ENCODE measurements around the gene RBFOX2.
A peak's percentile ranks its signal among the peaks of the same experiment; 100 is the strongest.
"Not testable (repeated sequence)": the region's sequence is repeated elsewhere in the genome, so short reads cannot be mapped to it uniquely, and the experiment has no call there.

The RBFOX2 gene

DNA sequence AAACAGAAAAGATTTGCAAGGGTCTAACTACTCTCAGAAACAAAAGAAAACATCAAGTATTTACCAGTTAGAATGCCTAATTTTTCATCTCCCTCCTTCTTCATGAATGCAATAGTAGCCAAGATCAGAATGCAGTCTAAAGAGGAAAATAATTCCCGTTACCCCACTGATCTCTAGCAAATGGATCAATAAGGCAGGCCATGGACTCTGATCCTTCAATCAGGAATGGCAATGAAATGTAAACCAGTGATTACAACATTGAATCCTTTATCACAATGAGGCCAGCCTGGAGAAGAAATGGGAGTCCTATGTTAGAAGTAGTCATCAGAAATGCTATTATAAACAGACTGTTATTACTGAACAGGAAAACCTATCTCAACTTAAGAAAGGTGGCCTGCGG, 204.4 kb downstream of the RBFOX2 start:
- no peak for DNase-seq (ENCODE audit: low spot score)

DNA sequence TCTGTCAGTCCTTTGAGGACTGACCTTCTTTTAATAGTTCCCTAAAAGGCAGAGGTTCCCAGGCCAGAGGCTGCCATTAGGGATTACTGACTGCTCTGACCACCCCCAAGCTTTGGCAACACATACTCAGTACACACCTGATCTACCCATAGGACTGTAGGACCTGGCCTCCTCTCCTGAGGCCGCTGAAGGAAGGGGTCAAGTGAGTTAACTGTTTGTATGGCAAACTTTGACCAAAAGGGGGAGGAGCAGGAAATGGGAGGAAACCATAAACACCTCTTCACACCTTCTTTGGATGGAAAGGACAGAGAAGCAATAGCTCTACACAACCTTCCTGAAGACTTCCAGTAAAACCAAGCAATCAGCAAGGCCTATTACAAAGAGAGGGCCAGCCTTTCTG, 207.0 kb downstream of the RBFOX2 start:
- DNase-seq (ENCODE audit: low spot score): no peak

DNA sequence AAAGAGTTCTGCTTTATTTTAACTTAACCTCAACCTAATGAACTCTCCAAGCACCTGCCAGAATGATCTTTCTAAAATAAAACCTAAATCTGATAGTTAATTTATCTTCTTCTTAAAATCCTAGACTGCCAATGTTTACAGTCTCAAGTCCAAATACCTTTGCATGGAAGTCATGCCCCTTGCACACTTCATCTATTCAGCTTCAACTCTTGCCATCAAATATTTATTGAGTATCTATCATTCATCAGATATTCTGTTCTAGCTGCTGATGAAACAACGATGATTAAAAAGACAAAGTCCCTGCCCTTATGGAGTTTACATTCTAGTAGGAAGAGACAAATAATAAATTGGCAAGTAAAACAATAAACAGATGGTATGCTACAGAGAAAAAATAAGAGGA, 209.2 kb downstream of the RBFOX2 start:
- DNase-seq (ENCODE audit: low spot score): no peak

DNA sequence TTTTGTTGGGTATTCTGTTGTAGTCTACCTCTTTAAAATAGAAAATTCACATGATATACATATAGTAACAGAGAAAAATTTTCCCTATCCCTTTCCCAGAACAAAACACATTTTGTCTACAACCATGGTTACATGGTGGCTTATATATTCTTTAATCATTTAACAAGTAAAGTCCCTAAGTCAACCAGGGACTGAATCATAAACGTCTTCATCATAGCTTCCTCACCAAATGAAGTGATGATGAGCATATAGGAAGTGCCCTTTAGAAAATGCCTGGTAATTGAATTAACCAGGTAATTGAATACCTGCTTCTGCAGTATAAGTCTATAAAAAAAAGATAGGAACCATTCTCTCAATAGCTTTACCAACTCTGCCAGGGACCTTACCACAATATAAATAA, 209.7 kb downstream of the RBFOX2 start:
- no peak for DNase-seq (ENCODE audit: low spot score)

DNA sequence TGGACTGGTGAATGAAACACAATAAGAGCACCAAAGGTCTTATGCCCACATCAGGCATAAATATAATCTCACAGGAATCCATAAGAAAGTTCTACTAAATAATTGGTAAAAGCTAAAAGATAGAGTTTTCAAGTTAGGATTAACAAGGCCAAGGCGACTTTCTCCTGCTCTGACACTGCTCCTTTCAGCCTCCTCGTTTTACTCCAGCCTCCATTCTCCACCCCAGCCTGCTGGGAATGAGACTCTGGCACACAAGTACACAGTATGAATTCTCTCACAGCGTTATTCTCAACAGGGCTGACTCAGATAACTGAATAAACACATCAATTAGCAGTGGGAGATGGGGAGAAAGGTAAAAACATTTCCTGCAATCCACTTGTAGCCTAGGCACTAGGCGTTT, 216.0 kb downstream of the RBFOX2 start:
- no peak for DNase-seq (ENCODE audit: low spot score)

DNA sequence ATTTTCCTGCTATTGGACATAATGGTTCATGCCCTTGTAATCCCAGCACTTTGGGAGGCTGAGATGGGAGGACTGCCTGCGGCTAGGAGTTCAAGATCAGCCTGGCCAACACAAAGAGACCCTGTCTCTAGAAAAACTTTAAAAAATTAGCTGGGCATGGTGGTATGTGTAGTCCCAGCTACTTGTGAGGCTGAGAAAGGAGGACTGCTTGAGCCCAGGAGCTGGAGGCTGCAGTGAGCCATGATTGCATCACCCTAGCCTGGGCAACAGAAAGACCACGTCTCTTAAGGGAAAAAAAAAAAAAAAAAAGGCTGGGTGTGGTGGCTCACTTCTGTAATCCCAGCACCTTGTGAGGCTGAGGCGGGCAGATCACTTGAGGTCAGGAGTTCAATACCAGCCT, 217.0 kb downstream of the RBFOX2 start:
- DNase-seq (ENCODE audit: low spot score): no peak

DNA sequence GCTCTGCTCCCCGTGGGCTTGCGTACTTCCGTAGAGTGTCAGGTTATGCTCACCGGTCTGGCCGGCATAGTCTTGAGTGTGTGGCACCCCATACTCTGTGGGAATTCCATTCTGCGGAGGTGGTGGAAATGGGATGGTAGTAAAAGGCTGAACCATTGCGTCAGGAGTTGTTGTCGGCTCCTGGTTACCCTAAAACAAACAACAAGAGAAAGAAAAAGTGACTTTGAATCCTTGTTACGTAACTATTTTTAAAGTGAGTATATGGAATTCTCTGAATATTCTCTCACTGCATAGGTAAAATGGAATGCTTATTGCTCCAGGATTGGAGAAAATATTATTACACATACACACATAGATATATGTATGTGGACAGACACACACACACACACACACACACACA, 218.8 kb downstream of the RBFOX2 start:
- DNase-seq (ENCODE audit: low spot score): no peak

DNA sequence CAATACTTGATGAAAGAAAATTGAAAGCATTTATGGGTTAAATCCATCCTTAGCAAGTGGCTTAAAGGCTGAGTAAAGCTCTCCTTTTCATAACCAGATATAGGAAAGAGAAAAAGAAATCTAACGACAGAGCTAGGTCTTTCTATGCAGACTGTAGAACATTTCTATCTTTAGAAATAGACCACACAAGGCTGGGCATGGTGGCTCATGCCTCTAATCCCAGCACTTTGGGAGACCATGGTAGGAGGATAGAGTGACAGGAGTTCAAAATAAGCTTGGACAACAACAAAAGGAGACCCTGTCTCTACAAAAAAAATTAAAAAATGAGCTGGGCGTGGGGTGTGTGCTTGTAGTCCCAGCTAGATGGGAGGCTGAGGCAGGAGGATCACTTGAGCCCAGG, 220.2 kb downstream of the RBFOX2 start:
- no peak for DNase-seq (ENCODE audit: low spot score)

DNA sequence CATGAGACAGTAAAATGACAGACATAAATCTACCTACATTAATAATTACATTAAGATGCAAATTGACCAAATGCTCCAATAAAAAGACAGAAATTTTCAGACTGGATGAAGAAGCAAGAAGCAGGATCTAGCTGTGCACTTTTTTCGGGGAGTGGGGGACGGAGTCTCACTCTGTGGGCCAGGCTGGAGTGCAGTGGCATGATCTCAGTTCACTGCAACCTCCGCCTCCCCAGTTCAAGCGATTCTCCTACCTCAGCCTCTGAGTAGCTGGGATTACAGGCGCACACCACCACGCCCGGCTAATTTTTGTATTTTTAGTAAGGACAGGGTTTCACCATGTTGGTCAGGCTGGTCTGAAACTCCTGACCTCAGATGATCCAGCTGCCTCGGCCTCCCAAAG, 222.0 kb downstream of the RBFOX2 start:
- DNase-seq (ENCODE audit: low spot score): not testable (repeated sequence)

DNA sequence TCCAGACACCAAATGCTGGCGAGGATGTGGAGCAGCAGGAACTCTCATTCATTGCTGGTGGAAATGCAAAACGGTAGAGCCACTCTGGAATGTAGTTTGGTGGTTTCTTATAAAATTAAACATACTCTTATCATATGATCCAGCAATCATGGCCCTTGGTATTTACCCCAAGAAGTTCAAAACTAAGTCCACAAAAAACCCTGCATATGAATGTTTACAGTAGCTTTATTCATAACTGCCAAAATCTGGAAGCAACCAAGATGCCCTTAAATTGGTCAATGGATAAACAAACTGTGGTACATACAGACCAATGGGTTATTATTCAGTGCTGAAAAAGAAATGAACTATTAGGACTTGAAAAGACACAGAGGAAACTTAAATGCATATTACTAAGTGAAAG, 223.2 kb downstream of the RBFOX2 start:
- no peak for DNase-seq (ENCODE audit: low spot score)

DNA sequence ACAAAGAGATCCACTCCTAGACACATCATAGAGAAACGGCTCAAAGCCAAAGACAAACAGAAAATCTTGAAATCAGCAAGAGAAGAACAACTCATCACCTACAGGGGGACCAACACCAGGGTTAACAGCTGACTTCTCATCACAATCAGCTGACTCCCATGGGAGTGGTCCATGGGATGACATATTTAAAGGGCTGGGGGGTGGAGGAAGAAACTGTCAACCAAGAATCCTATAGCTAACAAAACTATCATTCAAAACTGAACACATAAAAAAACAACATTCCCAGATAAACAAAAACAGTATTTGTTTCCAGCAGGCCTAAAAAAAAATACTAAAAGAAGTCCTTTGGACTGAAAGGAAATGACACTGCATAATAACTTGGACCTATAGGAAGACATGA, 224.2 kb downstream of the RBFOX2 start:
- DNase-seq (ENCODE audit: low spot score): no peak

DNA sequence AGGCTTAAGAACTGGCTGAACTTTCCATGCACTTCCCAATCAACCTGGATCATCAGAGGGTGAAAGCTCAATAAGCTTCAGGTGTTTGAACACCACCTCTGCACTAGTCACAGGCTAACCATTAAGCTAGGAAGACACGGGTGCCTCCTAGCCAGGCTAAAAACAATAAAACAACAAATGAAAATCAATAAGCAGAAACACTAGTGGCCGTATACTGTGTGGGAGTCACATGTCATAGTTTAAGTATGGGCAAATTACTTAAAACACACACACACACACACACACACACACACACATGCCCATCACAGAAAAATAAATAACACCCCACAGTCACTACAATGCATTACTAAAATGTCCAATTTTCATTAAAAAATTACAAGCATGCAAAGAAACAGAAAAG, 225.7 kb downstream of the RBFOX2 start:
- no peak for DNase-seq (ENCODE audit: low spot score)

DNA sequence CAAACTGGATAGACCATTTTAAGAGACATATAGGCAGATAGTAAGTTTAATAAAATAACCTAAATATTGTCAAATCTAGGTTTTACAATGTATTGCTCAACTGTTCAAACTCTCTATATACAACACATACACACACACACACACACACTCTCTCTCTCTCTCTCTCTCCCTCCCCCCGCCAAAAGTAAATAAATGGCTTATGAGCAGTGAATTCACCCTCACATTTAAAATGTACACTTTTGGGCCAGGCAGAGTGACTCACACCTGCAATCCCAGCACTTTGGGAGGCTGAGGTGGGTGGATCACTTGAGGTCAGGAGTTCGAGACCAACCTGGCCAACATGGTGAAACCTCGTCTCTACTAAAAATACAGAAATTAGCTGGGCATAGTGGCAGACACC, 227.3 kb downstream of the RBFOX2 start:
- not testable (repeated sequence) for DNase-seq (ENCODE audit: low spot score)

DNA sequence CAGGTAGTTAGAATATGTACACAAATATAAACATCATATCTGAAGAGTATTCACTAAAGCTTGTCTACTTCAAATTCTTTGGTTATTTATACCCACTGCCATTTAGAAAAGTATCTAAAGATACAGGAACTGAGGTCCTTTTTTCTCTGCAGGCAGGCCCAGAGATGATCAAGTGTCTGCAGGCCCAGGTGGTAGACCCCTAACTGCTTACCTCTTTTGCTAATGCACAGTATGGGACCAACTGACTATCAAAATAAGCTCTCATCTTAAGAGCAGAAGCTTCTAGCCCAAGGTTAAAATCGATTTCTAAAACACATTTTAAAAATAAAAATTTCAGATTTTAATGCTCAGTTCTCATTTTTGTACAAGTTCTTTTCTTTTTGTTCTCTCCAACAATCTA, 229.5 kb downstream of the RBFOX2 start:
- no peak for DNase-seq (ENCODE audit: low spot score)

DNA sequence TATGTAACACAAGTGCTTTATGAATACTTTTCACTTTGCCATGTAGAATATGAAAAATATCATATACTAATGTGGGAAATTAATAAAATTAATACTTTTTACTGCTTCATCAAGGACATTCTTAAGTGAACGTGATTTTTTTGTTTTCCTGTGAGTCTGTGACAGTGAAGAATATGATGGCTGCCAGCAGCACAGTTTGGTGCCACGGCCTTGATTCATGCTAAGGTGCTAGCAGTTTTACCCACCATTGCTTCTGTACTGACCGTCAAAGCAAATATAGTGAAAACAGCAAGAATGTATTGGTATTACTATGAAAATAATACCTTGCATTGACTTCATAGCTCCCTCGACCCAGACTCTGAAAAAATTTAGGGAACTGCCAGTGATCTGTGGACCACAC, 231.2 kb downstream of the RBFOX2 start:
- no peak for DNase-seq (ENCODE audit: low spot score)

DNA sequence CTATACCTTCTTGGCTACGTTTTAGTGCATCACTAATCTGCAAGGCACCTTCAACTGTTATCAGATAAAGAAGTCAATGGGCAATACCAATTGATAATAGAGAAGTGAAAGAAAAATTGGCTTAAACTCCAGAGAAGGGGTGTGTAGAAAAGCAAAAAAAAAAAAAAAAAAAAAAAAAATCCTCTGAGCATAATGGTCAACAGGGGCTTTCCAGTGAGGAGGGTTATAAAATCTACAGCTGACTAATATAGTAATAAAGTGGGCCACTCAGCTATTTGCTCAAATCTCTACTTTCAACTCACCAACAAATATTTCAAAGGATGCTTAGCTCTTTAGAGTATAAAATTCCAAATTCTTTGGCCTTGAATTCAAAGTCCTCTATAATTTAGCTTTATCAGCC, 233.1 kb downstream of the RBFOX2 start:
- DNase-seq (ENCODE audit: low spot score): no peak

DNA sequence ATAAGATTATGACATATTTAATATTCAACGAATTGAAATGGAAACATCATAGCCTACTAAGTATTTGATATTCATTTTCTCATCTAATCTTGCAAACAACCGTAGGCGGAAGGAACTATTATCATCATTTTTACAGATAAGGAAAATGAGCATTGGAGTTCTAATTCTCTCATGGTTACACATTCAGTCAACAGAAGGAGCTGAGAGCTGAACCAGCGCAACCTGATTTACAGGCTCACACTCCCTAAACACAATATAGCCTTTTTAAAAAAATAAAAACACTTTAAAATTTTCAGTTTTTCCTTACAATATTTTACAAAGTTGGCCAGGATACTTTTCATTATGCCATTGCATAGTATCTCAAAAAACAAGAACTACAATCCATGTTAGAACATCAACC, 236.1 kb downstream of the RBFOX2 start:
- DNase-seq (ENCODE audit: low spot score): no peak

DNA sequence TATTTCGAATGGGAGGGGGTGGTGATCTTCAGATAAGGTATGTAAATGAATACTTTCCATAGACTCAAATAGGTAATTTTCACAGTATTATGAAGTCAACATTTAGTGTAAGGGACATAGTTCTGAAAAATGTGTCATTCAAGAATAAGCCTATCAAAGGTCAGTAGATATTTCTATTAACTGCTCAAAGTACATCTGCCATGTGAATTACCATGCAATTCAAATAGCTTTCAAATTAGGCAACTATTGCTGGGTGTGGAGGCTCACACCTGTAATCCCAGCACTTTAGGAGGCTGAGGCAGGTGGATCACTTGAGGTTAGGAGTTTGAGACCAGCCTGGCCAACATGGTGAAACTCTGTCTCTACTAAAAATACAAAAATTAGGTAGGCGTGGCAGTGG, 236.8 kb downstream of the RBFOX2 start:
- DNase-seq (ENCODE audit: low spot score): not testable (repeated sequence)

DNA sequence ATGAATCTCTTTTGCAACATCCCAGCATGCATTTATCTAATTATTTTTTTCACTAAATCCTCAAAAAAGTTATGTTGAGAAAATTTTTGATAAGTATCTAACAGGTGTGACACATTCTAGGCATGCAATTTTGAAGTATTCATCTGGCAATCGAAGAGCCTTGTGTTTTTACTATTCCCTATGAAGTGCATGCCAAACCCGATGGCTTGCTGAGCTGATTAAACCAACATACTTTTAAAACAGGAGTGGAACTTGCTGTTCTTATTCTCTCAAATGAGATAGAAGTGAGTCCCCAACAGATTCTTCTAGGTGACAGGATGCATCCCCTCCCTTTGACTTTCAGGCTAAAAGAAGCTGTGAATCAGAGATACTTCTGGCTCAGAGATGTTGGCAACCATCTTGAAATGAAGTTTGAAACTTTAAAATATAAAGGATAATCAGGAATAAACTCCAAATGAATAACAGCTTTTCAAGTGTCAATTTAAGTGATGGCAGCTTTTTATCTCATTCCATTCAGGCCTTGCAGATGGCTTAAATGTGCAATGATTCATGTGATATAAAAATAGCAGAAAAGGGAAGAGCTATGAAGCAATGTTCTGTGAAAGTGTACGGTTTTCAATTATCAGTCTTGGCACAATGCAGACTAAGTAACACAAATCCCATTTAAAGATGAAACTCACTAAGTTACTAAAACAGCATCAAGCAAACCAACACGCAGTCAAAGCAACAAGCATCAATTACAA, 243.3 kb downstream of the RBFOX2 start:
- DNase-seq (ENCODE audit: low spot score): peak; percentile 16

DNA sequence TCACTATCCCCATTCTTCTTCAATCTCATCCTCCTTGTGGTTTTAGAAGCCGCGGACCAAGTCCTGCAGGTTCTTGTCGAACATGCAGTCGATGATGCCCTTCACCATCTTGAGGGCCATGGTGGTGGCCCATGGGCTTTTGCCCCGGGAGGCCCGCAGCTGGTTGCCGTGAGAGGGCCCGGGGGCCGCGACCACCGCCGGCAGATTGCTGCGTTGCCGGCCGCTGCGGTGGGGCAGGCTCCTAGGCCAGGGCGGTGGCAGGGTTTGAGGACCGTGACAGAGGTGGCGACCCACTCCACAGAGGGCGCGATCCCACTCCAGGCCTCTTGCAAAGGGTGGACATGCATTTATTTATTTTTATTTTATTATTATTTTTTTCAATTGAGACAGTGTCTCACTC, 244.0 kb downstream of the RBFOX2 start:
- DNase-seq (ENCODE audit: low spot score): no peak

DNA sequence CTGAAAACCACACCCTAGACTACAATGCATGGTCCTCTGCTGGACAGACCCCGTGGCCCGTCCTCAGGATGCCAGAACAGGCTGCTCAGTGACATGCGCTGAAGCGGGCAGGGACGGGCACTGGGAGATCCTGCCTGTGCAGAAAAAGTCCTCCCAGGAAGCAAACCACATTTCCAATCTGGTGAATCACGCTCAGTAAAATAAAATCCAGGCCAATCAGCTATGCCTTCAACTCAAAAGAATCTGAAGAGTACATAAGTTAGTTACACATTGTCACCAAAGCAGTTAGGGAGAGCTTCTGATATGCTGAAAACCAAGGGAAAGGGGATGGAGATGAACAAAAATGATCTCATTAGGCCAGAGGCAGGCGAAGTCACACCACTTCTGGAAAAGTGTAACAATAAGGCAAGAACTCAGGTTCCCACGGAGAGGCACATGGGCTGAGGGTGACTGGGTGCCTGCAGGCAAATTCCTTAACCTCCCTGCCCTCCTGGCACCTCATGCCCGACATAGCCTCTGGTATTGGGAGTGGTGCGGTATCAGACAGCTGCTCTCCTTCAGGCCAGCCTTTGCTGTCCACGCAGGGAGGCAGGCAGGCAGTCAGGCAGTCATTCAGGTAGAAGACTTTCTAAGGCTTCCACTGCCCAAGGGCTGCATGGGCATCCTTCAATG, 244.5 kb downstream of the RBFOX2 start:
- peak; percentile 16 for DNase-seq (ENCODE audit: low spot score)

DNA sequence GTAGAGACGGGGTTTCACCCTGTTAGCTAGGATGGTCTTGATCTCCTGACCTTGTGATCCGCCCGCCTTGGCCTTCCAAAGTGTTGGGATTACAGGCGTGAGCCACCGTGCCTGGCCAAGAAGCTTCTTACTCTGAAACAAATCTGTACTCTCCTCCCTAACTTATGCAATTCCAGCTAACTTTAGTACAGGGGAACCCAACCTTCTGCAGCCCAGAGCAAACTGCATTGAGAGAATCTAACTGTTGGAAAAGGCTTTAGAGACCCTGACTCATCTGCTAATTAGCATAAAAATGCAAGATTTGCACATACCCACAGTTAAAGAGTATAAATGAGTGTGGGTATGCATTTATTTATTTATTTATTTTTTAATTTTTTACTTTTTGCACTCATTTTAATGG, 246.1 kb downstream of the RBFOX2 start:
- no peak for DNase-seq (ENCODE audit: low spot score)

DNA sequence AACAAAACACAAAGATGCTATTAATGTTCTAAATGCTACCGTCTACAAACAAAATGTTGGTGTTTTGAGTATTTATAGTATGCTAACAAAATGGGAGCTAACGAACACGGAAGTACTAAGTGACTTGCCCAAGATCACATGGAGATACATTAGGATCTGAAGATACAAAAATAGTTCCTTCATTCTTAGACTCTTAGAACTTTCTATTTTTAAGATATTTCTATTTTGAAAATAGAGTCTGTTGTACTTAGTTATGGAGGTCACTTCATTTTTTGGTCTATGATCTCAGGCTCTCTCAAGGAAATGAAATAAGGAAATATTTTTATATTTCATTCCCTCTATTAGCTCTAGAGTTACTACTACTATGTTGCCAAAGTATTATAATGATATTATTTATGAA, 246.7 kb downstream of the RBFOX2 start:
- DNase-seq (ENCODE audit: low spot score): no peak
